Stomach (tissue), 4 donors: Measurements from ENCODE around the gene ALG2.

Experiments
- EP300 ChIP-seq: sonication (generic); formaldehyde crosslinking; IDR thresholded peaks from one replicate; pipeline ENCODE4 v1.6.1; 2017; ENCODE audit warnings: antibody characterized with exemption
- POLR2A ChIP-seq, 4 donors: fragments of 450-650 bp; IDR thresholded peaks; one replicate each; pipeline ENCODE4 v1.6.1; 2016; ENCODE audit warnings: antibody characterized with exemption in 4 of 4, control low read depth in 2 of 4, mild to moderate bottlenecking in 1 of 4, moderate library complexity in 1 of 4
- POLR2AphosphoS5 ChIP-seq, 3 donors: sonication (generic); formaldehyde crosslinking; IDR thresholded peaks; one replicate each; pipeline ENCODE4 v1.6.1; 2016; ENCODE audit warnings: antibody characterized with exemption in 3 of 3
- TF ChIP-seq, protein P1 (sequence below), 7 experiments: fragments of 450-650 bp in 4 of 7; fragments of 200-600 bp in 3 of 7; sonication (generic) in 3 of 7; IDR thresholded peaks; one replicate each; pipeline ENCODE4 v1.5.1; 2016 to 2019; ENCODE audit warnings: antibody characterized with exemption in 7 of 7, control low read depth in 2 of 7, mild to moderate bottlenecking in 1 of 7

DNA sequence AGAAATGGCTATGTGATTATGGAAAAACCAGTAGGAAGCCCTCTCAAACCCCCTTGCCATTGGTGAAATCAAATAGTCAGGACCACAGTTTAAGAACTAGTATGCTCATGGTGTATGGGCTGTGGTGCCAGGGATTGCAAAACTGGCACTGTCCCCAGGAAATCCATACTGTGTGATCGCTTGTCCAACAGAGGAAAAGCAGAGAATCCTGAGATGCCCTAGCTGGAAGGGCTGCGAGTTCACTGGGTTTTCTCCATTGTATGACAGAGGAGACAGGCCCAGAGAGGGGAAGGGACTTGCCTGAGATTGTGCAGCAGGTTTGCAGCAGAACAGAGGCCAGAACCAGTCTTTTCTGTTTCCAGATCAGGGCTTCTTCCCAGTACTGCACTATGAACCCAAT, 12.9 kb upstream of the ALG2 start:
- TF ChIP-seq, protein P1, sequence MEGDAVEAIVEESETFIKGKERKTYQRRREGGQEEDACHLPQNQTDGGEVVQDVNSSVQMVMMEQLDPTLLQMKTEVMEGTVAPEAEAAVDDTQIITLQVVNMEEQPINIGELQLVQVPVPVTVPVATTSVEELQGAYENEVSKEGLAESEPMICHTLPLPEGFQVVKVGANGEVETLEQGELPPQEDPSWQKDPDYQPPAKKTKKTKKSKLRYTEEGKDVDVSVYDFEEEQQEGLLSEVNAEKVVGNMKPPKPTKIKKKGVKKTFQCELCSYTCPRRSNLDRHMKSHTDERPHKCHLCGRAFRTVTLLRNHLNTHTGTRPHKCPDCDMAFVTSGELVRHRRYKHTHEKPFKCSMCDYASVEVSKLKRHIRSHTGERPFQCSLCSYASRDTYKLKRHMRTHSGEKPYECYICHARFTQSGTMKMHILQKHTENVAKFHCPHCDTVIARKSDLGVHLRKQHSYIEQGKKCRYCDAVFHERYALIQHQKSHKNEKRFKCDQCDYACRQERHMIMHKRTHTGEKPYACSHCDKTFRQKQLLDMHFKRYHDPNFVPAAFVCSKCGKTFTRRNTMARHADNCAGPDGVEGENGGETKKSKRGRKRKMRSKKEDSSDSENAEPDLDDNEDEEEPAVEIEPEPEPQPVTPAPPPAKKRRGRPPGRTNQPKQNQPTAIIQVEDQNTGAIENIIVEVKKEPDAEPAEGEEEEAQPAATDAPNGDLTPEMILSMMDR (IDR thresholded peaks at IDR 0.05): no peak
- TF ChIP-seq POLR2A (IDR thresholded peaks at IDR 0.05) (no peak), POLR2AphosphoS5 (IDR thresholded peaks at IDR 0.05) (no peak), EP300 (no peak)
